OCI-LY7 (cell line): ENCODE measurements around the gene GJA5.

ENCODE experiments used
- EZH2phosphoT487 ChIP-seq: fragments of 200-600 bp; sonication (generic); IDR thresholded peaks from 2 replicates; pipeline ENCODE4 v1.6.1; 2018; ENCODE audit warnings: low read depth, borderline replicate concordance, mild to moderate bottlenecking, mixed run types, antibody characterized with exemption, low read length, moderate library complexity, mixed read lengths
- TF ChIP-seq, protein P1 (sequence below): fragments of 200-600 bp; sonication (generic); conservative IDR thresholded peaks from 2 replicates; pipeline ENCODE4 v1.5.1; 2014; ENCODE audit warnings: mild to moderate bottlenecking, antibody characterized with exemption, low read length, moderate library complexity, mixed read lengths

DNA sequence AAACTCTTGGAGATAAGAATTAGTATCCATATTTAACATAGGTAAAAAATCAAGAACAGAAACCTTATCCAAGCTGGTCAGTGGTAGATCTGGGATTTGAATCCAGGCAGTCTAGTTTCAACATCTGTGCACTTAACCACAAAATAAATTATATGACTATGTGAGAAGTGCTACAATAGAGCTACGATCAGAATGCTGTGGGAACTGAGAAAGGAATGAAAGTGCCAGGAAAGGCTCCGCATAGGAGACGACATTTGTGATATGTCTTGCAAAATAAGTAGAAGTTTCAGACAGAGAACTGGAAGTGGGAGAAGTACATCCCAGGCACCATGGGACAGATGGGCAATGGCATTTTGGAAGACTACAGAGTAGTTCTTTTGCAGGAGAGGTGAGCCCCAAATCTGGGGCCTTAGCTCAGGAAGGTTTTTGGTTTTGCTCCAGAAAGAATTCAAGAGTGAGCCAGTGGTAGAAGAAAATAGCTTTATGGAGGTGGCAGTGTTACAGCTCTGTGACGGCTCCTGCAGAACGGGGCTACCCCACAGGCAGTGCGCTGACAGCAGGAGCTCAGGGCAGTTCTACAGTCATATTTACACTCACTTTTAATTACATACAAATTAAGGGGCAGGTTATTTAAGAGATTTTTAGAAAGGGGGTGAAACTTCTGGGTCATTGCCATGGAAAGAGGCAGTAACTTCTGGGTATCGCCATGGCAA lies 25.5 kb upstream of the GJA5 start:
- TF ChIP-seq, protein P1, sequence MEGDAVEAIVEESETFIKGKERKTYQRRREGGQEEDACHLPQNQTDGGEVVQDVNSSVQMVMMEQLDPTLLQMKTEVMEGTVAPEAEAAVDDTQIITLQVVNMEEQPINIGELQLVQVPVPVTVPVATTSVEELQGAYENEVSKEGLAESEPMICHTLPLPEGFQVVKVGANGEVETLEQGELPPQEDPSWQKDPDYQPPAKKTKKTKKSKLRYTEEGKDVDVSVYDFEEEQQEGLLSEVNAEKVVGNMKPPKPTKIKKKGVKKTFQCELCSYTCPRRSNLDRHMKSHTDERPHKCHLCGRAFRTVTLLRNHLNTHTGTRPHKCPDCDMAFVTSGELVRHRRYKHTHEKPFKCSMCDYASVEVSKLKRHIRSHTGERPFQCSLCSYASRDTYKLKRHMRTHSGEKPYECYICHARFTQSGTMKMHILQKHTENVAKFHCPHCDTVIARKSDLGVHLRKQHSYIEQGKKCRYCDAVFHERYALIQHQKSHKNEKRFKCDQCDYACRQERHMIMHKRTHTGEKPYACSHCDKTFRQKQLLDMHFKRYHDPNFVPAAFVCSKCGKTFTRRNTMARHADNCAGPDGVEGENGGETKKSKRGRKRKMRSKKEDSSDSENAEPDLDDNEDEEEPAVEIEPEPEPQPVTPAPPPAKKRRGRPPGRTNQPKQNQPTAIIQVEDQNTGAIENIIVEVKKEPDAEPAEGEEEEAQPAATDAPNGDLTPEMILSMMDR = no peak
- TF ChIP-seq EZH2phosphoT487 = no peak
